Hematopoietic multipotent progenitor cell treated with erythropoietin and hydrocortisone succinate and interleukin-3 and kit ligand, for 15 days (in vitro differentiated cells): Measurements from ENCODE around the gene HYAL1.
A peak's percentile ranks its signal among the peaks of the same experiment; 100 is the strongest.

Experiments
- DNase-seq: peaks from one replicate; pipeline ENCODE4 v3.0.0-alpha.2; 2015; ENCODE audit warnings: low spot score

The HYAL1 gene

DNA sequence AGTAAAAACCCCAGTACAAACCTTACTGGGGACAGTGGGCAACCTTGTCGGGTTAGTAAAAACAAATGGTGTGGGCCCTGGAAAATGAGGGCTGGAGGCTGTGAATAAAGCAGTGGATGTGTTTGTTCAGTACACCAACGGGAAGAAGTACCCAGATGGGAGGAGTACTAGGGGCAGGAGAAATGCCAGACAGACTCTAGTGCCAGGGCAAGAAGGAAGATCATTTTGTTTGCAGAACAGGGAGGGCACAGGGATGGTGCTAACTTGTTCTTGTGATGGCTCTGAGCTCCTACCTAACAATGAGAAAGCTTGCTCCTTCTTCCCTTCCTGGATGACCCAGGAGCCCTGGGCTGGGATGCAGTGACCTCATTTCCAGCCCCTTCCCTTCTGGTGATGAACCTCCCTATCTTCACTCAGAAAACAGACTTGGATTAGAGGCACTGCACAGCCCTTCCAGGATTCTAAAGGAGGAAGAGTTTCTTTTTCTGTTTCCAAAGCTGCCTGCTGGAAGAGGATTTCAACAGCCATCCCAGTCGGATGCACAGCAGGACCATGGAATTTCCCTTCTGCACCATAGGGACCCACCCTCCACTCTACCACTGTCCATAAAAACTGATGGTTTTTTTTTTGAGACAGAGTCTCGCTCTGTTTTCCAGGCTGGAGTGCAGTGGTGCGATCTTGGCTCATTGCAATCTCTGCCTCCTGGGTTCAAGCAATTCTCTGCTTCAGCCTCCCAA lies 31.1 kb upstream of the HYAL1 start:
- DNase-seq: no peak

DNA sequence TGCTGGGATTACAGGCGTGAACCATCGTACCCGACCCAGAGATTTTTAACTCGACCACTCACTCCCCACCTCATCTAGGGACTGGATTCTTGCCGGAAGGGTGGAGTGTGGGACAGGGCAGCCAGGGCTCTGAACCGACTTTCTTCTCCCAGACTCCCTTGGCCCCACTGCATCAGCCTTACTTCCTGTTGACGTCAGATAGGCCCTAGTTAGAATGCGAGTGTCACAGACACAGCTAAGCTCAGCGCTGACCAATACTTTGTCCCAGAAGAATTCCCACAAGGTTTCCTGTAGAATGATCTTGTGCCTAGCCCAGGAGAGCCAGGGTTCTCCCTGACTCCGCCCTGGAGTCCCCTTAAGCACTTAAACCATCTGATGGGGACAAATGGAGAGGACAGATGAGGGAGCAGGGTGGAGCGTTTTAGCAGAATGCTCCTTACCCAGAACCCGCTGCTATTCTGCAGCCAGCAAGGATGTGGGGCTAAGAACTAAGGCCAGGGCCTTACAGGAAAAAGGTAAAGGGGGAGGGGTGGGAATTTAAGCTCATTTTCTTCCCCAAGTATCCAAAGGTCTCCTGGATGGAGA lies 30.5 kb upstream of the HYAL1 start:
- DNase-seq: no peak

DNA sequence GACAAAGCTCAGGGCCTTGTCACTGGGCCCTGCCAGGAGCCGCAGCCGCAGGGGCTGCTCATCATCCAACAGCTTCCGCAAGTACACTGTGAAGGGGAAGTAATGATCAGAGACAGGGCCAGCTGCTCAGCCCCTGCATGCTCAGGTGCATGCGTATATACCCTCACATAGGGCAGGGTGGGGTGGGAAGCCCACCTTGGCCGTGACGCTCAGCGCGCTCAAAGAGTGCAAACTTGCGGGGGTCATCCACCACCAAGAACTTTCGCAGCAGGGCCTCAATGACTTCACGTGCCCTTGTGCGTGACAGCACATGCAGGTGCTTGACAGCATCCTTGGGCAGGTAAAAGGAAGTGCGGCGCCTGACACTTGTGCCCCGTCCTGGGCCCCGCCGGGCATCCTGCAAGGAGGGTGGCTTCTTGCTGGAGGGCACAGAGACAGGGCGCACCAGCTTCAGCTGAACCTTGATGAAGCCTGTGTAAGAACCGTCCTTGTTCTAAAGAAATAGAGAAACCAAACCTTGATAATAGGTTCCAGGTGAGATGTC lies 28.1 kb upstream of the HYAL1 start:
- no peak for DNase-seq

DNA sequence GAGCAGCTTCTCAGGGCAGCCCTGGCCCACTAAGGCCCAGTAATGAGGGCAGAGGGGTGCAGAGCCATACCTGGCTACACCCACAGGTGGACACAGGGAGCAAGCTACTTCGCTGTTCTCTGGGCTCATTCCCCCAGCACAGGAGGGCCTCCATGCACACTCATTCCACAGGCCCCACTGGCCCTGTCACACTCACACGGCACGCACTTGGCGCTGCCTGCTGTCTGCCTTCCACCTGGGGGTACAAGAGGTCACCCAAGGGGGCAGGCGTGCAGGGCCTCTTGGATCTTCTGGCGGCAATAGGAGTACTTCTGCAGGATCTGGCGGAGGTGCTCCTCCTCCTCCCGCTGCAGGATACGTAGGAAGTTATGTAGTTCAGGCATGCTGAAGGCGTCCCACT lies 27.0 kb upstream of the HYAL1 start:
- DNase-seq: no peak

DNA sequence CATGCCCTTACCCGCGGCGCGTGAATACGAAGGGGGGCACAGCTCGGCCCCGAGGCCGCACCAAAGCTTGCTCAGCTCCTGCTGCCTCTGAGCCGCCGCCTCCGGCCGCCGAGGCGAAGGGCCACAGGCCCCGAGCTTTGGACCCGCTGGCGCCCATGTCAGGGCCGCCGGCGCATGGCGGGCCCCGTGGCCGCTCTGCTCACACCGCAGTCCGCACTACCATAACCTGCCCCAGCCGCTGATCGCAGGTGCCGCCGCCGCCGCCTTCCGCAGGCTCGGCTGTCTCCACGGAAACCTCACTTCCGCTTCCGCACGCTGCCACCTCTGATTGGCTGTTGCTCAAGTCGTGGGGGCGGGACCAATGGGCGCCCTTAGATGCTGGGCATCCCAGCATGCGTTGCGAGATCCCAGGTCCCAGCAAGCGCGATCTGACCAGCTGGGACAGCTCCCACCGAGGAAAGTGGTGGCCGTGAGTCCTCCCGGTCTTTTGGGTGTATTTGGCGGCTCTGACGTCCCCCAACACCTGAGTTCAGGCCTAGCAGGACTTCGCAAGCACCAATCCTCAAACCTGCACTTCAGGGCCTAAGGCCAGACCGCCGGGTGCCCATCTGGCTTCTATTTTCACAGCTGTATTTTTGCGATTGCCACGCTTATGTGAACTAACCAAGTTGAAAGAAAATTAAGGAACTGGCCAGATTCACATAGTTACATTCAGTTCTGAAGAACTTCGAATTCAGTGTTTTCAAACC lies 24.7 kb upstream of the HYAL1 start, which contains the start of gene TUSC2:
TSS of gene TUSC2 (minus strand) at position 281 of the 749 bp plus-strand sequence. CDS start at position 157, 124 bp downstream.
- peak; percentile 99 for DNase-seq

DNA sequence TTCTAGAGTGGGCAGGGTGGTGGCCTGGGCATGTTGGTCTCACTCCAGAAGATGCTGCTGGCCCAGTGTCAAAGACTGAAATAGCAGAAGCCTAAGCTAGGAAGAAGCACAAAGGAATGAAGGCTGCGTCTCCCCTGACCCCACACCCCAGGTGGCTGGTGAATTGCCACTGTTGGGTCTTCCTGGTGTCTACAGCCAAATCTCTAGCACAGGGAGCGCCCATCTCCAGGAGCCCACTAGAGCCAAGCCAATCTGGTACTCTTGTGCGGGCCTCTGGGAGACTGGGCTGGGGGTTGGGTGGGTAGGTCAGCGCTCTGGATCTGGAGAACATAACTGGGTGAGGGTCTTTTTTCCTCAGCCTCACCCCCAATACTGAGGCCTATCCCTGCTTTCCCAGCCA lies 23.8 kb upstream of the HYAL1 start:
- DNase-seq: no peak

DNA sequence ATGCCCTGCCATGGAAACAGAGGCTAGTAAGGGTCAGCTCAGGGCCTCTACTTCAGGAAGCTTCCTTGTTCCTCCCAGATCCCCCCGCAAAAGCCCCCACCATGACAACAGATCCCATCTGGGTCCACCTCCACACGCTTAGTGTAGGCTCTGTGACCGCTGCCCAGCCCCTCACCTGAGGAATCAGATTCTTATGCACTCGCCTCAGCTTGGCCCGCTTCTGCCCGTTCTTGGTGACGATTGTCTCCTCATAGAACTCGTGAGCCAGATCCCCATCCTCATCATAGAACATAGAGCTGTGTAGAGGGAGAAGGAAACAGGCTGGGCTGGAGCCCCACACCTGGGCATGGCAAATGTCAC lies 22.8 kb upstream of the HYAL1 start:
- no peak for DNase-seq

DNA sequence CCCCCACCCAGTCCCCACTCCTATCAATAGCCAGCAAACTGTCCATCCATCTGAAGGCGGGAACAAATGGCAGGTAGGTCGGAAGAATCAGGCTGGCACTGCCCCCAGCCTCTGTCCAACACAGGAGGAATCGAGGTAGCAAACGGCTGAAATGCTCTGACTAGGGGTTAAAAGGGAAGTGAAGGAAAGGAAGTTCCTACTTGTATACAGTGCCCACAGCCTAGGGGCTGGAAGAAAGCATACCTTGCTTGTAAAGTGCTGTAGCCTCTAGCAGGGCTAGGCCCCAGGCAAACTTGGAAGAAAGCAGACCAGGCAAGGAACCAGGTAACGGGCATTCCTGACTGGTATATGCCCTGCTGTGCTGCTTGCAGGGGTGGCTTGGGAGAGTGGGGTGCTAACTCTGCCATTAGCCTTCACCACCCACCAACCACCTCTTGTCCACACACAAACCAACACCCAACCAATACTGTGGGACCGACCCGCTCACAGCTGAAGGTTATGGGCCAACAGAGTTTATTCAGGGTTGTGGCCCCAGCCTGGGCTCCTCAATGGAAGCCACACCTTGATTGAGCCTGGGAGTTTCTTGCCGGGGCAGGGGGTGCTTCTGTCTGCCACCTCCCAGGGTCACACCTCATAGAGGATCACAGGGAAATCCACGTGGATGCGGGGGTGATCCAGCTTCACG lies 22.3 kb upstream of the HYAL1 start:
- DNase-seq: no peak

DNA sequence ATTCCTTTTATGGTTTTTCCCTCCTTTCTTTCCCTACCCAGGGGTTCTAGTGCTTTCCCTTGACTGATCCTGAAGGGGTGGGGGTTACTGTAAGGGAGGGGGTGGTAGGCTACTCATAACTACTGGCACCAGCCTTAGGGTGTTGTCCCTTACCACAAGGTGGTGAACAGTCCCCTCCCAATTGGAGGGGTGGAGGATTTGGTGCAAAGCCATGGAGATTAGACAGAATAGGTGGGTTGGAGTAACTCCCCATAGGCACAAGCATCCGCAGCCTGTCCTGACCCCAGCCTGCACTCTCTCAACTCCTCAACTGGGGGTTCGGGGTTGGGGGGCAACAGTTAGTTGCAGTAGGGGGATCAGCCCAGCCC lies 21.7 kb upstream of the HYAL1 start:
- peak; percentile 40 for DNase-seq

DNA sequence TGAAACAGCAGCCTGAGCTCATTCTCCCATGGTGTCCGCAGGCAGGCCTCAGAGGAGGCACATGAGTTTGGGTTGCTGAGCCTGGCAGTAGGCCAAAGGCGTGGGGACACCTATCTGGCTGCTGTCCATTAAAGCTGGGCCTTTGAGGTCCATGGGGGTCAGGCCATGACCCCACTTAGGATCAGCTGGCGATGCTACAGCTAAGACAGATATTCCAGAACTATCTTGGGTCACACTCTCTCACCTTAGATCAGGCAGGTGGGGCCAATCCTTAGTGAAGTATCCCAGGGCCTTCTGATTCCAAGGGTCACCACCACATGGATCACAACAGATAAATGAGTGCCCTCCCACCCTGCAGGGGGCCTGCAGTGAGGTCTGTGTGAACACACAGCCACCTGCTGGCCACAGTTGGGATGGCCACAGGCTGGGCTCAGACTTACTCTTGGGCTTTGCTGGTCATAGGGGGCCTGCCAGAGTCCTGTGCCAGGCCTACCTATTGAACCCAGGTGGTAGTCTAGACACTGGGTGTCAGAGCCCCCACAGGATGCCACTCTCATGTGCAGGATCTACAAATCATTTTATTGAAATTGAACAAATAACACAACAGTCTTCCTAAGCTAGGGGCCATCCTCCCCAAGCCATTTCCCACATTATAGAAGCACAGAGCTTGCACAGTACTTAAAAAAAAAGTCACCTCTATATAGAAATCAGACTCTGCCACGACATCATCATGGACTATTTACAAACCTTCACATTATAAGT lies 21.2 kb upstream of the HYAL1 start:
- DNase-seq: peak; percentile 71

DNA sequence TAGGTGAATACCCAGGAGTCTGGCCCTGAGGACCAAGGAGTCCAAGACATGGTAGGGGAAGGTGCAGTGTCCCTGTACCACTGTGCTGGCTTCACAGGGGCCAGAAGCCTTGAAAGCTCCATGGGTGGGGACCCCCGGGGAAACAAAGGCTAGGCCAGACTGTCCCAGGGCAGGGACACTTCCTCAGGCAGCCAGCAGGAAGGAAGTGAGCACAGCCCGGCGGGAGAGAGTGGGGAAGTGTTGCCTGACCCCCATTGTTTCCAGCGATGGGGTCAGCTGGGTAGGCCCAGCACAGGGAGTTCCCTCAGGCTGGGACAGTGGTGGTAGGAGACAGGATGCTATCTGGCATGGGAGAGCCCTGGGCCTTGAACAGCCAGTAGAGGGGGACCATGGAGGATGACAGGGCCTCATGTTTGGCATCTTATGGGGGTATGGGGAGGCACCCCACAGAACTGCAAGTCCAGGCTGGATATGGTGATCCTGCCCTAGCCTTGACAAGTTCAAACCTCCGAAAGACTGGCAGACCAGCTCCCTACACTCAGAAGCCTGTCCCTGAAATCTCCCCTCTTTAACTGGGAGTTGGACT lies 20.3 kb upstream of the HYAL1 start:
- DNase-seq: no peak

DNA sequence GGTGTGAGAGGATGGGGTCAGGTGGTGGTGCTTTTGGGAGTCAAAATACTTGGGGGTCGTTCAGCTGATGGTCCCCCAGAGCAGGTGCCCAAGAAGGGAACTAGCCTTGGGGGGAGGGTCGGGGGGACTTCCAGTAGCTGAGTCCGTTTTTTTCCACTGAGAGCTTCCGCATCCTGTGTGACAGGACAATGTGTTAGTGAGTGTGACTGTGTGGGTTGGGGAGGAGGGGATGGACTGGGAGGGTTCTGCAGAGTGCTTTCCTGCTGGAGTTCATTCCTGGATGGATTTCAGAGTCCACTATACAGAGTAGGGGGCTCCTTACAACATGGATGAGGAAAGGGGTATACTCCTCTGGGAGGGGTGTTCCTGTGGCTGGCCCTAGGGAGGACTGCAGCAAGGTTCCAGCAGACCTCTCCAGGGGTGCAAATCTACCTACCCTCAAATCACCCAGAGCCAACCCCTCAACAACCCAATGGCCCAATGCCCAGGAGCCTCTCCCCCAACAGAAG lies 19.8 kb upstream of the HYAL1 start:
- DNase-seq: no peak

DNA sequence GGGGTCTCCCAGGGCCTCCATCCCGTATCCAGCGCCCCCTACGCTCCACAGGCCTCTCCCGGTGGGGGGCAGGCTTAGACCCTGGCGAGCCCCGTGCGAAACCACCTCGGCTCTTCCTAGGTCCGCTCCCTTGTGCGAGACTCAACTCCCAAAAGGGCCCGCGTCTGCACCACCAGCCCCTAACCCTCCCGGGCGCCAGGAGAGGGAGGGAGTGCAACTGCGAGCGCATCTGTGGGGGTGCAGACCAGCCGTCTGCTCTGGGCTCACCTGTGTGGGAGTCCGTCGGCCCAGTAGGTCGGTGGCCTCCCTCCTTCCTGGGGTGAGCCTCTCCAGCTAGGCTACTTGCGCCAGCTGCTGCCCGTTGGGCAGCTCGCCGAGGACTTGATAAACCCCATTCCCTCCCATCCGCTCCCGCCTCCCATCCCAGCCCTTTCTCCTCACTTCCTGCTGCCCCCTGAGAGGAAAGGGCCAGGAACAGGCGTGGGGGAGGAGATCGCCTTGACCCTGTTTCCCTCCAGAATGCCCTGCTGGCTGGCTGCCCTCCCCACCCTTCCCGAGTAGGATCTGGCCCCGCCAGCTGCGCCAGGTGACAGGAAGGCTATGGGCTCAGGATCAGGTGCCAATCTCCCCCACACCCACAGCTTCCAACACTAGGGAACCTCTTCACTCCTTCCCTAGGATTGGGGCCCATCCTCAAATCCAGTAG lies 19.2 kb upstream of the HYAL1 start, which contains the start of gene HYAL2:
TSS of gene HYAL2 (minus strand) at position 360 of the 706 bp plus-strand sequence. CDS start 2,256 bp downstream, outside the sequence.
- DNase-seq: no peak

DNA sequence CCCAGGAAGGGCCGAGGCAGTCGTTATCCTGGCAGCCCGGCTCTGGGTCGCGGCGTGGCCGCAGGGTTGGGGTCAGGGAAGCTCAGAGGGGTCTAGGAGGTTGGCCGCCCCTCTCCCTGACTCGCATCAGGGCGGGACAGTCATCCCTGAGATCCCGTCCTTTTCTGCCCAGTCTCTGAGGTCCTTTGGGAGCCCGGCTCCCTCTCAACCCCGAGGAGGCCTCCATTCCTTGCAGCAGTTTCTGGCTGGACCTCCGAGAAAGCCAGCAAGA lies 18.7 kb upstream of the HYAL1 start:
- no peak for DNase-seq

DNA sequence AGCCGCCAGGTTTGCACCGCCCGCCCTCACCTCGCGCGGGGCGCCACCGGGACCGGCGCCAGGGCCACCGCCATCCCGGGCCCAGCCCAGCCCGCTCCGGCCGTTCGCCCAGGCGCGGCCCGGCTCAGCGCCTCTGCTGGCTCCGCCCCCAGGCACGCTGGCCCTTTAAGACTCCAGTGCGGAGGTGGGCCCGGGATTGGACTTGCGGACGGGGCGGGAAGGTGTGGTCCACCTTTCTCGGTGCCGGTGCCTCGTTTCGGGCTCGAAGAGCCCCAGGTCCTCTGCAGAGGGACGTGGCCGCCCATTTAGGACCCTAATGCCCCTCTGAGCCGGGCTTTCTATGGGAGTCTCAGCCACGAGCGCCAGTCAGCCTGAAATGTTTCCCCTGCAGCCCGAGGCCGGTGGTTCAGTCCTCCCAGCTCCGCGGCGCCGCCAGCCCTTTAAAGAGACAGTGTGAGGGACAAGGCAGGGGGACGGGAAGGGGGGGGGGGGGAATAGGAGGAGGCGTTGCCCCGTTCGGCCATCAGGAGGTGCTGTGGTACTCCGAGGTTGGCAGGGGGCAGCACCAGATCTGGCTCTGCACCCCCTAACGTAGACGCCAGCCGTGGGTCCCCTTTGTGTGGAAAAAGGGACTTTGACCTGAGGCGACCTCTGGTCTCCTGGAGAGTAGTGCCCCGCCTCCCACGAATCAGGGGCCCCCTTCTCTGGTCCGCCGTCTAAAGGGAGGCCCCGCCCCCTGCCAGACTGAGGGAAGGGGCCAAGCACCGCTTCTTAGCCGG lies 18.2 kb upstream of the HYAL1 start:
- DNase-seq: peak; percentile 87

DNA sequence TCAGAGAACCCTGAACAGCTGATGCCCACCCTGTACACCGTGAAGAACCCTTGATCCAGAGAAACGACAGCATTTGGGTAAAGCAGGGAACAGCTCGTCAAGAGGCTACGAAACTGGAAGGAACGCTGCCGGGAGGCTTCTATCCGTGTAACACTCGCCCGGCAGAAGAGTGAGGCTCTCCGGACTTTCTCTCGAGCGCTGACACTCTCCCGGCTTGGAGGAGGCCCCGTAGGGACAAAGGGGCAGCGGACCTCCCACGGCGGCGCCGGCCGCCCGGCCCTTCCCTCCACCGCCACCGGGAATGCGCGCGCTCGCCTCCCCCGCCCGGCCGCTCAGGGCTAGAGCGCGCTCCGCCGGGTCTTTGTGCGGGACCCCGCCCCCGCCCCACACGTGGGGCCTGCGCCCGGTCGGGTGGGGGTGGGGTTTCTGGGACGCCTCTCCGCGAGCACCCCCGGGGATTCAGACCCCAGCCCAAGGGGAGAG lies 17.5 kb upstream of the HYAL1 start:
- no peak for DNase-seq

DNA sequence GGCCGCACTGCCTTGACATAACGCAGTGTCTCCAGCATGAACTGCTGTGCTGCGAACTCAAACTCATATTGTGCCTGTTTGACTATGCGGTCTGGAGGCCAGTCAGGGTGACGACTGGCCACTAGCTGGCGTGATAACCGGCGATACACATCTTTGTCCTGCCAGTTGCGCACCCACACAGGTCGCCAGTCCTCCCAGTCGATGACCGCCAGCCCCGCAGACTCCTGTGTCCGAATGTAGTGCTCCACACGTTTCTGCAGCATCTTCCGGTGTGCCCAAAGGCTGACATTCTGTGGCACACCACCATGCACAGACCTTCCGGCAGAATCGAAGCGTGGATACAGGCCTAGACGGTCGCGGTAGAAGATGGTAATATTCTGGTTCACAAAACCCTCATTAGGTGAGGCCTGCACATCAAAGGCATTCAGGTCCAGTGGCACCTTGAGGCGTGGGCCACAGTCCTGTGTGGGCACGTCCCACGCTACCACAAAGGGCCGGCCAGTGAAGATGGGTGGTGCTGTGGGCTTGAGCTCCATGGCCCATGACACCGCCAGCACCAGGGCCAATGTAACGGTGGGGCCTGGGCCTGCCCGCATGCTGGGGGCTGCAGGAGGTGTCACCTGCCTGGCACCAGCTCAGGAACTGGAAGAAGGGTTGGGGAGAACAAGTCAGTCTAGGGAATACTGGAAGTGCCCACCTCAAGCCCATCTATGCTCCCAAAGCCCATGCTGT lies 16.7 kb upstream of the HYAL1 start:
- DNase-seq: no peak

DNA sequence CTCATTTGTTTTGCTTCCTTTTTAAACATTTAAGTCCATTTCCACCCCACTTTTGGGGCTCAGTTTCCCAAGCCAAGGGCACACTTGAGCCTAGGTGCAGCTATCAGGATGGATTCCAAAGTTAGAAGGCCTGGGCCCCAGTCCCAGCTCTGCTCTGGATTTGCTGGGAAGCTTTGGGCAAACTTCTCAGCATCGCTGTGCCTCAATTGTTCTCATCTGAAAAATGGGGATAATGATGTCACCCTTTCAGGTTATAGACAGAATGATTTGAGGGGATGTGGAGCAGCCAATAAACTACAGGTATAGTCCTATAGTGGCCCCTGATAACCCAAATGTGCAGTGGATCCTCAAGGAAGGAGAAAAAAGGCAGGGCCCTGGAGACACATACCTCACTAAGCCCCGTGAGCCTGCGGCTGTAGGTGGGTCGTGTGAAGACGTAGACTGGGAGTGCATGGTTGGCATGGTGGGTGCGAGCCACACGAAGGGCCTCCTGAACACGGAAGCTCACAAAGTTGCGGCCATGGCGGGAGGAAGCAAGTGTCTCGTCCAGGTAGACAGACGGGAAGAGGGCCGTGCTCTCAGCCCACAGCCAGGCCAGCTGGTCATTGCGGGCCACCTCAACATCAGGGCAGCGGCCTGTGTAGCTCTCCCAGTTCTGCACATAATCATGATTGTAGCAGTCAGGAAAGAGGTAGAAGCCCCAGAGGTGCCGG lies 16.0 kb upstream of the HYAL1 start:
- DNase-seq: no peak
